Loucy (cell line): Measurements from ENCODE around the gene HACL1.
"Not testable (repeated sequence)": the region's sequence is repeated elsewhere in the genome, so short reads cannot be mapped to it uniquely, and the experiment has no call there.

ENCODE experiments used
- H2AFZ ChIP-seq: fragments of 200-600 bp; sonication (generic); 2 replicates; pipeline ENCODE4 v1.6.0; 2016; ENCODE audit warnings: antibody characterized with exemption, mild to moderate bottlenecking, low read length, moderate library complexity
- H3F3A ChIP-seq: fragments of 200-600 bp; 2 replicates; pipeline ENCODE4 v1.6.0; 2016; ENCODE audit warnings: antibody characterized with exemption, low read depth, mild to moderate bottlenecking
- H3K27me3 ChIP-seq: fragments of 200-600 bp; sonication (generic); 2 replicates; pipeline ENCODE4 v1.6.1; 2014; ENCODE audit warnings: low read length, mild to moderate bottlenecking; ENCODE audit not compliant: insufficient read depth, poor library complexity, severe bottlenecking
- H3K36me3 ChIP-seq: fragments of 200-600 bp; sonication (generic); 2 replicates; pipeline ENCODE4 v1.6.1; 2016; ENCODE audit warnings: low read length; ENCODE audit not compliant: insufficient read depth
- H3K4me1 ChIP-seq: fragments of 200-600 bp; sonication (generic); 2 replicates; pipeline ENCODE4 v1.5.1; 2014; ENCODE audit warnings: low read length, mild to moderate bottlenecking; ENCODE audit not compliant: insufficient read depth, poor library complexity, severe bottlenecking
- H3K4me2 ChIP-seq: fragments of 200-600 bp; sonication (generic); 2 replicates; pipeline ENCODE4 v1.6.0; 2014; ENCODE audit warnings: antibody characterized with exemption, low read length, low read depth, mild to moderate bottlenecking; ENCODE audit not compliant: poor library complexity, severe bottlenecking
- H3K4me3 ChIP-seq: fragments of 200-600 bp; sonication (generic); 2 replicates; pipeline ENCODE4 v1.5.1; 2014; ENCODE audit warnings: low read length, mild to moderate bottlenecking, mixed read lengths; ENCODE audit not compliant: poor library complexity, severe bottlenecking
- H3K79me2 ChIP-seq: fragments of 200-600 bp; sonication (generic); 2 replicates; pipeline ENCODE4 v1.6.1; 2014; ENCODE audit warnings: low read length; ENCODE audit not compliant: insufficient read depth
- H3K9ac ChIP-seq: fragments of 200-600 bp; sonication (generic); 2 replicates; pipeline ENCODE4 v1.6.0; 2014; ENCODE audit warnings: mild to moderate bottlenecking, low read depth, low read length, moderate library complexity; ENCODE audit not compliant: poor library complexity, severe bottlenecking
- H3K9me2 ChIP-seq: fragments of 200-600 bp; sonication (generic); replicated peaks from 2 replicates; pipeline ENCODE4 v1.6.1; 2016; ENCODE audit warnings: low read depth, low read length, mixed read lengths
- H3K9me3 ChIP-seq: fragments of 200-600 bp; sonication (generic); 2 replicates; pipeline ENCODE4 v1.6.1; 2014; ENCODE audit warnings: mild to moderate bottlenecking, antibody characterized with exemption, low read length, low read depth; ENCODE audit not compliant: insufficient read depth
- H4K20me1 ChIP-seq: fragments of 200-600 bp; sonication (generic); 2 replicates; pipeline ENCODE4 v1.6.0; 2014; ENCODE audit warnings: antibody characterized with exemption, low read length, mild to moderate bottlenecking; ENCODE audit not compliant: insufficient read depth, poor library complexity, severe bottlenecking
- CTCF ChIP-seq: fragments of 200-600 bp; sonication (generic); conservative IDR thresholded peaks from 2 replicates; pipeline ENCODE4 v1.5.1; 2014; ENCODE audit warnings: mild to moderate bottlenecking, antibody characterized with exemption, low read length
- EZH2phosphoT487 ChIP-seq: fragments of 200-600 bp; IDR thresholded peaks from 2 replicates; pipeline ENCODE4 v1.6.1; 2018; ENCODE audit warnings: antibody characterized with exemption, mild to moderate bottlenecking, moderate library complexity, borderline replicate concordance

Gene HACL1

GRCh38 chr3:15538345-15538744 lies 63.0 kb downstream of the HACL1 start:
- no peaks in the 10 kb centered on the region for H3K9me3 ChIP-seq
- H3K4me2 ChIP-seq: no peak overlapping the region
- no peak for TF ChIP-seq CTCF
- no peak for TF ChIP-seq EZH2phosphoT487
- no peaks in the 10 kb centered on the region for H3K79me2 ChIP-seq
- no peaks in the 10 kb centered on the region for H3K36me3 ChIP-seq
- no peaks in the 10 kb centered on the region for H3K27me3 ChIP-seq
- H2AFZ ChIP-seq: no peak overlapping the region
- H3K9ac ChIP-seq: no peak overlapping the region
- no peaks in the 10 kb centered on the region for H3K9me2 ChIP-seq
- H4K20me1 ChIP-seq: no peaks in the 10 kb centered on the region
- peaks cover 5% of the 10 kb centered on the region for H3K4me1 ChIP-seq
- no peak overlapping the region for H3K4me3 ChIP-seq
- no peaks in the 10 kb centered on the region for H3F3A ChIP-seq

- TF ChIP-seq EZH2phosphoT487 (no peak), CTCF (no peak)
- no peaks in the 10 kb centered on the region for H4K20me1 ChIP-seq
- H3K9ac ChIP-seq: no peak overlapping the region
Observed at GRCh38 chr3:15536856-15537255, 64.5 kb downstream of the HACL1 start.

GRCh38 chr3:15535732-15536131 lies 65.6 kb downstream of the HACL1 start:
- H2AFZ ChIP-seq: no peak overlapping the region
- H3K9me3 ChIP-seq: no peaks in the 10 kb centered on the region
- TF ChIP-seq EZH2phosphoT487 (no peak), CTCF (no peak)
- no peaks in the 10 kb centered on the region for H3F3A ChIP-seq
- H3K9me2 ChIP-seq: no peaks in the 10 kb centered on the region
- no peak overlapping the region for H3K4me3 ChIP-seq
- H4K20me1 ChIP-seq: no peaks in the 10 kb centered on the region
- H3K4me1 ChIP-seq: peaks cover 5% of the 10 kb centered on the region
- no peaks in the 10 kb centered on the region for H3K36me3 ChIP-seq
- no peaks in the 10 kb centered on the region for H3K79me2 ChIP-seq
- H3K4me2 ChIP-seq: no peak overlapping the region
- H3K9ac ChIP-seq: no peak overlapping the region
- H3K27me3 ChIP-seq: no peaks in the 10 kb centered on the region

More at GRCh38 chr3:15536856-15537255, 64.5 kb downstream of the HACL1 start:
- no peak overlapping the region for H2AFZ ChIP-seq
- H3K4me2 ChIP-seq: no peak overlapping the region
- H3K79me2 ChIP-seq: no peaks in the 10 kb centered on the region
- H3K9me2 ChIP-seq: no peaks in the 10 kb centered on the region
- H3K4me1 ChIP-seq: peaks cover 5% of the 10 kb centered on the region
- H3F3A ChIP-seq: no peaks in the 10 kb centered on the region
- no peaks in the 10 kb centered on the region for H3K27me3 ChIP-seq
- no peaks in the 10 kb centered on the region for H3K36me3 ChIP-seq
- H3K4me3 ChIP-seq: no peak overlapping the region
- H3K9me3 ChIP-seq: no peaks in the 10 kb centered on the region

- not testable (repeated sequence) for H2AFZ ChIP-seq, H3F3A ChIP-seq, H3K4me3 ChIP-seq, H3K9me3 ChIP-seq, H3K9me2 ChIP-seq, H4K20me1 ChIP-seq, H3K36me3 ChIP-seq, H3K4me2 ChIP-seq, H3K27me3 ChIP-seq, H3K9ac ChIP-seq, H3K79me2 ChIP-seq
- H3K4me1 ChIP-seq: peaks cover 18% of the 10 kb centered on the region
Observed at GRCh38 chr3:15532614-15533013, 68.8 kb downstream of the HACL1 start.
